Heart left ventricle (tissue), 16 donors: Measurements from ENCODE around the gene NFASC. TPM values are rescaled to one million over a fixed set of nuclear protein-coding genes. Genes with fewer than 3 reads are reported as not detected.

ENCODE experiments used
- ATAC-seq, 4 donors: fragments of 200-7000 bp; cut with Tn5 transposase; one replicate each; pipeline ENCODE4 v1.9.1; 2020 to 2022; ENCODE audit warnings: moderate library complexity in 4 of 4, mild to moderate bottlenecking in 3 of 4, moderate number of reproducible peaks in 1 of 4
- DNase-seq, 5 donors: peaks; one replicate each; pipeline ENCODE4 v3.0.0-alpha.2; 2020
- H3K27ac ChIP-seq, 12 donors: fragments of 200-600 bp; sonication (generic) in 4 of 12; one replicate each; pipeline versions ENCODE4 v1.5.0 to v1.8.0; 2016 to 2022; ENCODE audit warnings: mild to moderate bottlenecking in 2 of 12
- H3K27me3 ChIP-seq, 9 donors: fragments of 200-600 bp; sonication (generic) in 2 of 9; one replicate each; pipeline versions ENCODE4 v1.5.1 to v1.8.0; 2016 to 2022; ENCODE audit warnings: mild to moderate bottlenecking in 3 of 9
- H3K36me3 ChIP-seq, 9 donors: fragments of 200-600 bp; sonication (generic) in 2 of 9; one replicate each; pipeline versions ENCODE4 v1.5.0 to v1.8.0; 2018 to 2022; ENCODE audit warnings: mild to moderate bottlenecking in 2 of 9
- H3K4me1 ChIP-seq, 12 donors: fragments of 200-600 bp; sonication (generic) in 4 of 12; one replicate each; pipeline versions ENCODE4 v1.5.0 to v1.8.0; 2016 to 2022; ENCODE audit warnings: mild to moderate bottlenecking in 3 of 12
- H3K4me3 ChIP-seq, 12 donors: fragments of 200-600 bp; sonication (generic) in 4 of 12; one replicate each; pipeline versions ENCODE4 v1.5.0 to v1.8.0; 2017 to 2022; ENCODE audit warnings: mild to moderate bottlenecking in 9 of 12, moderate library complexity in 4 of 12
- H3K9me3 ChIP-seq, 12 donors: fragments of 200-600 bp; sonication (generic) in 4 of 12; one replicate each; pipeline versions ENCODE4 v1.5.0 to v1.8.0; 2016 to 2022; ENCODE audit warnings: mild to moderate bottlenecking in 1 of 12
- POLR2A ChIP-seq, 2 donors: fragments of 450-650 bp; IDR thresholded peaks; one replicate each; pipeline ENCODE4 v1.6.1; 2017; ENCODE audit warnings: antibody characterized with exemption in 2 of 2, mild to moderate bottlenecking in 2 of 2, moderate library complexity in 2 of 2
- WGBS, 4 donors: extraction: QIAGEN DNeasy Blood & Tissue Kit in 2 of 4; methylation state at CpG; one replicate each; pipeline versions ENCODE4 v1.1.5 to v1.1.7; 2013 to 2018; 5-methylcytosine and 5-hydroxymethylcytosine counted together
- intact Hi-C, 10 donors: fragments of 100-400 bp; cut with DNase I; formaldehyde crosslinking; loops; one replicate each; pipeline versions ENCODE4 v1.11.1 to v1.14.2; 2022
- polyA plus RNA-seq, 2 donors: library from polyadenylated mRNA; stranded (reverse); fragments of 200-250 nt; gene quantifications; one replicate each; pipeline ENCODE4 v1.2.3, GENCODE V29; 2013
- total RNA-seq, 9 donors: library from RNA; depleted of rRNA in 2 of 9; stranded (reverse); fragments of >200 nt in 2 of 9; fragmentation: NEBNext Ultra II Directional in 3 of 9; extraction: Animal tissue kit (Norgen Biotek cat#: 25700) in 3 of 9; gene quantifications; one replicate each; pipeline versions ENCODE4 v1.1.0 to v1.2.4, GENCODE V29; 2016 to 2023
- TF ChIP-seq, protein P1 (sequence below), 12 donors: fragments of 200-600 bp; sonication (generic) in 4 of 12; IDR thresholded peaks; one replicate each; pipeline versions ENCODE4 v1.5.0 to v1.8.0; 2018 to 2022; ENCODE audit warnings: antibody characterized with exemption in 12 of 12, mild to moderate bottlenecking in 5 of 12
- donor health status: ischemic (EF 13 %, LVEDD 7.1; RV severe dilation, severe dysfunction).
- donor health status: healthy with polysubstance abuse.
- donor health status: DM: no; HTN: yes; CAD: no.
- donor health status: DM: no; HTN: no; CAD: no.
- donor health status: ischemic (EF 25% LVEDD 6.9; RV normal size, moderate dysfunction).
- donor health status: ischemic (EF 25% LVEDD 5.7; RV mildly dilated, moderate dysfunction).
- donor health status: healthy.
- donor health status: DM: yes; HTN: yes; CAD: no.
- donor health status: ischemic (EF 35%, LVEDD 5.7; RV mildly dilated, moderate dysfunction).
- donor health status: nonischemic (EF 11% LVEDD 7.7; RV severe dilation, severe dysfunction).
- donor health status: DM: yes; HTN: yes; CAD: no.
- donor health status: PGD.
- donor health status: ischemic (EF 29% LVEDD 5.4; RV normal size, mild dysfunction).
- donor health status: nonischemic (EF 23%, LVEDD 6.1; RV moderate dilation, normal function).

Gene NFASC
- total and polyA plus RNA-seq, 11 donors = 2.5 to 14.6 (median 10.3) TPM

DNA sequence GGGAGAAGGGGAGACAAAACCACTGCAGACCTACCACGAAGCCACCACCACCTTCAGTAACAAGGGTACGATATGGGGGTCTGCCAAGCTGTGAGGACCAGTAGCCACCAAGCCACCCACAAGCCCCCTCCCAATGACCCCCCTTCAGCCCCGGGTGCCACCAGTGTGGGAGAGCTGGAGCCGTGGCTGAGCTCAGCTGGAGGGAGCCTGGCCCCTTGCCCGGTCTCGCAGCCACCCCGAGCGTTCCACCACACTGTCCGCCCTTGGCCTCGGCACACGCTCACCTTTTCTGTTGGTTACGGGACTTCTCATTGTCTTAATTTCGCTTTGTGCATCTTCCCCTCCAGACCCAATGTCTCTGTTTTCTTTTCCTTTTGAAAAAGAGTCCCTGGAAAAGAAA lies 145.9 kb downstream of the NFASC start:
- no peaks in the 10 kb centered on the region for H3K36me3 ChIP-seq
- 90 to 95% (median 91%) methylated on average over 11 to 13 of the region's 13 CpGs for WGBS, 4 donors
- ATAC-seq = no peak

DNA sequence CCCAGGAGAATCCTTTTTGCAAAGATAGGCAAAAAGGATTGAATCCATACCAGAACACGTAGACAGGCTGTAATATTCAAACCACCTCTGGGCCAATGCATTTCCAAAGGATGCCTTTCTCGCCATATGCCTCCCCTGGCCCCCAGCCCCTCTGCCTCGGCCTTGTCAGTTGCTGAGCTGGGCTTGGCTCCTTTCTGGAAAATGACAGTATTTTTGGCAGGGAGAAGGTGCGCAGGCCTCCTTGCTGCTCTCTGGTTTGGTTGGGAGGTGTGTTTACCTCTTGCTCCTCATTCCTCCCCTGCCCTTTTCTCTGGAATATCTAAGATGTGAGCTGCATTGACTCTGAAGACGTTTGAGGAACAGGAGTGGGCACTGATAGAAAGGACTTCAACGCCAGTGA lies 146.3 kb downstream of the NFASC start:
- intact Hi-C loops = no loop called here
- WGBS, 4 donors = 85 to 90% (median 88%) methylated on average over 6 of the region's 6 CpGs
- H3K4me3 ChIP-seq = no peak overlapping the region
- ATAC-seq (no peak), DNase-seq (no peak)
- no peak overlapping the region for H3K27ac ChIP-seq
- TF ChIP-seq, protein P1, sequence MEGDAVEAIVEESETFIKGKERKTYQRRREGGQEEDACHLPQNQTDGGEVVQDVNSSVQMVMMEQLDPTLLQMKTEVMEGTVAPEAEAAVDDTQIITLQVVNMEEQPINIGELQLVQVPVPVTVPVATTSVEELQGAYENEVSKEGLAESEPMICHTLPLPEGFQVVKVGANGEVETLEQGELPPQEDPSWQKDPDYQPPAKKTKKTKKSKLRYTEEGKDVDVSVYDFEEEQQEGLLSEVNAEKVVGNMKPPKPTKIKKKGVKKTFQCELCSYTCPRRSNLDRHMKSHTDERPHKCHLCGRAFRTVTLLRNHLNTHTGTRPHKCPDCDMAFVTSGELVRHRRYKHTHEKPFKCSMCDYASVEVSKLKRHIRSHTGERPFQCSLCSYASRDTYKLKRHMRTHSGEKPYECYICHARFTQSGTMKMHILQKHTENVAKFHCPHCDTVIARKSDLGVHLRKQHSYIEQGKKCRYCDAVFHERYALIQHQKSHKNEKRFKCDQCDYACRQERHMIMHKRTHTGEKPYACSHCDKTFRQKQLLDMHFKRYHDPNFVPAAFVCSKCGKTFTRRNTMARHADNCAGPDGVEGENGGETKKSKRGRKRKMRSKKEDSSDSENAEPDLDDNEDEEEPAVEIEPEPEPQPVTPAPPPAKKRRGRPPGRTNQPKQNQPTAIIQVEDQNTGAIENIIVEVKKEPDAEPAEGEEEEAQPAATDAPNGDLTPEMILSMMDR (IDR thresholded peaks at IDR 0.05) = no peak
- TF ChIP-seq POLR2A (IDR thresholded peaks at IDR 0.05) = no peak
- H3K27me3 ChIP-seq = no peaks in the 10 kb centered on the region
- peaks cover 0 to 25% (median 6%) of the 10 kb centered on the region in 12 donors for H3K4me1 ChIP-seq
- H3K36me3 ChIP-seq = no peaks in the 10 kb centered on the region
- no peaks in the 10 kb centered on the region for H3K9me3 ChIP-seq

More for the DNA sequence above, 145.9 kb downstream of the NFASC start:
- no peaks in the 10 kb centered on the region for H3K27me3 ChIP-seq
- intact Hi-C loops = no loop called here
- DNase-seq = no peak
- peaks cover 0 to 25% (median 6%) of the 10 kb centered on the region in 12 donors for H3K4me1 ChIP-seq
- H3K9me3 ChIP-seq = no peaks in the 10 kb centered on the region
- no peak overlapping the region for H3K27ac ChIP-seq
- TF ChIP-seq, protein P1 (IDR thresholded peaks at IDR 0.05) = no peak
- TF ChIP-seq POLR2A (IDR thresholded peaks at IDR 0.05) = no peak
- H3K4me3 ChIP-seq = no peak overlapping the region

DNA sequence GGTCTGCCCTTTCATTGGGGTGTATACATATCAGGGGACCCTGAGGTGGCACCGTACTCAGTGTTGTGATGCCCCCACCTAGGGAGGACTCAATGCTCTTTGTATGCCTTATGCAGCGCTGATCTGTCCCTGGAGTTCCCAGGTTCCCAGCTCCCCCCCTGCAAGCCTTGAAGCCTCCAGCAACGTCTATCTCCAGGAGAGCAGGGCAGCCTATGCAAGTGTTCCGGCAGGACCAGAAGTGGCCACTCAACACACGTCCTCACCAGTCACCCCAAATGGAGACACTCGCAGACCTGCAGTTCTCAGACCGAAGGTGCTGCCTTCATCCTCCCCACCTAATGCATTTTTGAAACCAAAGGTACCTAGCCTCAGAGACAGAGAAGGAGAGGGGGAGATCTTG lies 147.1 kb downstream of the NFASC start:
- no peaks in the 10 kb centered on the region for H3K27me3 ChIP-seq
- H3K36me3 ChIP-seq = no peaks in the 10 kb centered on the region
- H3K4me3 ChIP-seq = no peak overlapping the region
- H3K9me3 ChIP-seq = no peaks in the 10 kb centered on the region
- intact Hi-C loops = no loop called here
- WGBS, 4 donors = 66 to 92% (median 82%) methylated on average over 3 to 7 of the region's 7 CpGs
- no peak overlapping the region for H3K27ac ChIP-seq
- H3K4me1 ChIP-seq = peaks cover 0 to 19% (median 6%) of the 10 kb centered on the region in 12 donors
- DNase-seq (no peak), ATAC-seq (no peak)
- TF ChIP-seq, protein P1 (IDR thresholded peaks at IDR 0.05) = no peak
- TF ChIP-seq POLR2A (IDR thresholded peaks at IDR 0.05) = no peak

DNA sequence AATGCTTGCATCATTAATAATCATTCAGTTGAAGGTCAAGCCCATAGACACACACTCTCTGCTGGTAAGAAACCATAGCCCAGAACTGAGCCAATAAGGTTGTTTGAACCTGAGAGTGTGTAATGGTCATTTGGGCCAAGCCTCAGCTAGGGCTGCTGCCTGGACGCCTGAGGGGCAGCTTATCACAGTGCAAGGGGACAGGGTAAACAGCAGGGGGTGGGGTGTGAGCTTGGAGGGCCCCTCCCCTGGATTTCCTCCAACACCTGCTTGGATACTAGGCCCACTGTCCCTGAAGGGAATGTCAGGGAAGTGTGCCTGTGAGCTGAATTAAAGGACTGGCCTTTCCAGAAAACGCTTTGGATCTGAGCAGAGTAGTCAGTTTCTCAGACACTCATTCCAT lies 147.7 kb downstream of the NFASC start:
- peaks cover 0 to 15% (median 6%) of the 10 kb centered on the region in 12 donors for H3K4me1 ChIP-seq
- H3K27me3 ChIP-seq = no peaks in the 10 kb centered on the region
- no peak for ATAC-seq
- H3K9me3 ChIP-seq = no peaks in the 10 kb centered on the region
- 60 to 69% (median 66%) methylated on average over 2 of the region's 2 CpGs for WGBS, 4 donors
- no peak overlapping the region for H3K27ac ChIP-seq
- no peak for DNase-seq
- H3K36me3 ChIP-seq = no peaks in the 10 kb centered on the region
- intact Hi-C loops = no loop called here
- TF ChIP-seq, protein P1 (IDR thresholded peaks at IDR 0.05) = no peak
- TF ChIP-seq POLR2A (IDR thresholded peaks at IDR 0.05) = no peak
- H3K4me3 ChIP-seq = no peak overlapping the region
